SIG-M5 (cell line): ENCODE measurements around the gene EEPD1.
A peak's percentile ranks its signal among the peaks of the same experiment; 100 is the strongest.

Source experiments
- DNase-seq: peaks from one replicate; lab custom pipeline; 2025; lab: John Stamatoyannopoulos, UW

Gene EEPD1

DNA sequence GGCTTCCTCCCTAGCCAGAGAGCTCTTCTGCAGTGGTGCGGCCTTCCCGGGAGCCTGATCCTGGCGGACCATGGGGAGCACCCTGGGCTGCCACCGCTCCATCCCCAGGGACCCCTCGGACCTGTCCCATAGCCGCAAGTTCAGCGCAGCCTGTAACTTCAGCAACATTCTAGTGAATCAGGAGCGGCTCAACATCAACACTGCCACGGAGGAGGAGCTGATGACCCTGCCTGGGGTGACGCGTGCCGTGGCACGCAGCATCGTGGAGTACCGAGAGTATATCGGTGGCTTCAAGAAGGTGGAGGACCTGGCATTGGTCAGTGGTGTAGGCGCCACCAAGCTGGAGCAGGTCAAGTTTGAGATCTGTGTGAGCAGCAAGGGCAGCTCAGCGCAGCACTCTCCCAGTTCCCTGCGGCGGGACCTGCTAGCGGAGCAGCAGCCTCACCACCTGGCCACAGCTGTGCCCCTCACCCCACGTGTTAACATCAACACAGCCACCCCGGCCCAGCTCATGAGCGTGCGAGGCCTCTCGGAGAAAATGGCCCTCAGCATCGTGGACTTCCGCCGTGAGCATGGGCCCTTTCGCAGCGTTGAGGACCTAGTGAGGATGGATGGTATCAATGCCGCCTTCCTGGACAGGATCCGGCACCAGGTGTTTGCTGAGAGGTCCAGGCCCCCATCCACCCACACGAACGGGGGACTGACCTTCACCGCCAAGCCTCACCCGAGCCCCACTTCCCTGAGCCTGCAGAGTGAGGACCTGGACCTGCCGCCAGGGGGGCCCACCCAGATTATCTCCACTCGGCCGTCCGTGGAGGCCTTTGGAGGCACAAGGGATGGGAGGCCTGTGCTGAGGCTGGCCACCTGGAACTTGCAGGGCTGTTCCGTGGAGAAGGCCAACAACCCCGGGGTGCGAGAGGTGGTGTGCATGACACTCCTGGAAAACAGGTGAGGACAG, 1.5 kb downstream of the EEPD1 start:
- DNase-seq, result no peak

DNA sequence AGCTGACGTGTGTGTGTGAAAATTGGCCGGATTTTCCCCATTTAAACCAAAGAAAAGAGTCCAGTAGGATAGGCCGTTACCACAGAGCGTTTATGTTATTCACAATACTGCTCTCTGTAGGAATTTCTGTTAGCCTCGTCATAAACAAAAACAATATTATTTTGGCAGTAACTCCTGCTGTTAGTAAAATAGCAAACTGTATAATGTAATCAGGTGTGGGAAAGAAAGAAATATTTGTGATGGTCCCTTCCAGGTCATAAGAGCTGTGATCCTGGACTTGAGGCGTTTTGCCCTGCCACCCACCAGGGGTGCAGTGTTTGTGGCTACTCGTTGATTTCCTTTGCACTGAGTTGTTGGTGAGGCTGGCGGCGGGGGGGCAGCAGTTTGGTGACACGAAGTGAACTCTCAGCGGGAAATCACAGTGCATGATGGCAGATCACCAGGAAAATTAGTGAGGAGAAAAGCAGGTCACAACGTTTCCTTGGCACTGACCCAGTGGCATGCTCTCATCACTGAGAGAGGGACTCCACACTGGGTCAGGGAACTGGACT, 2.8 kb downstream of the EEPD1 start:
- no peak for DNase-seq

DNA sequence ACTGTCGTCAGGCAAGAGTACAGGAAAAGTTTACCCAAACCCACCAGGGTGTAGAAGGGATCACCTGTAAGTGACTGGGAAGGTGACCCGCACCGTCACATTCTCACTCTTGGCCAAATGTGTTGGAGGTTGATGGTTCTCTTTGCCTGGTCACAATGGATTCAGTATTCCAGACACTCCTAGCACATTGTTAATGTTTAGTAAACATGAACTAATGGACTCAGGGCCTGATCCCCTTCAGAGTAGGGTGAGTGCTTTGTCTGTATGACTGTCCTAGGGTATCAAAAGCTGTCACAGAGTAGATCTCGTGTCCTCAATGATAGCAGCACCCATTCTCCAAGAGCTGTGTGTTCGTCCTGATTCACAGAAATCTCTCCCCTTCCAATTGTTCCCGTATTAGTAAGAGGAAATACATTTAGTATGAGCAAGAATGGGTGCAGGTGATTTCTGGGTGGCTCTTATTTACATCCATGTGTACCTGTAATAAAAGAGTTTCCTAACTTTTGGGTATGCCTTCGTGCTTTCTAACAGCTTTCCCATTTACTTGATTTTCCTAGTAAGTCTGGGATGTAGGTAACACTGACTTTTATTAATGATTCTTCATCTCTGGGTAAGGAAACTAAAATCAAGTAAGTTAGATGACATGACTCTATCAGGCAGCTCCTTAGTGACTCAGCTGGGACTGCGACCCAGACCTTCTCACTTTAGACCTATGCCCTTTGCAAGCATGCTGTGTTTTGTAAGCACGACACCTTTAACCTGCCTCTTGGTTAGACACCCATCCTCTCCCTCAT, 4.7 kb downstream of the EEPD1 start:
- no peak for DNase-seq

DNA sequence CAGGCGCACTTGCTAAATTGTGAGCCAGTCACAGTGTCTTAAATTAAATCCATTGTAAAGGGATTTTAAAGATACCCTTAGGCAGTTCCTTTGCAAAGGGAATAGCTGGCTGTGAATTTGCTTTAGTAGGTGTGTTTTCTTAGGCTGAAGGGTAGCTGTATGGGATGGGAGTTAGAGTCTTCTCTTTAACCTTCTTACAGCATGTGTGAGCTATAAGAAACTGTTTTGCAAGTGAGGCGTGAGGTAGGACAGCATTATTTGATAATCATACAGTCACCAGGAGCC, 5.2 kb downstream of the EEPD1 start:
- DNase-seq, result no peak

DNA sequence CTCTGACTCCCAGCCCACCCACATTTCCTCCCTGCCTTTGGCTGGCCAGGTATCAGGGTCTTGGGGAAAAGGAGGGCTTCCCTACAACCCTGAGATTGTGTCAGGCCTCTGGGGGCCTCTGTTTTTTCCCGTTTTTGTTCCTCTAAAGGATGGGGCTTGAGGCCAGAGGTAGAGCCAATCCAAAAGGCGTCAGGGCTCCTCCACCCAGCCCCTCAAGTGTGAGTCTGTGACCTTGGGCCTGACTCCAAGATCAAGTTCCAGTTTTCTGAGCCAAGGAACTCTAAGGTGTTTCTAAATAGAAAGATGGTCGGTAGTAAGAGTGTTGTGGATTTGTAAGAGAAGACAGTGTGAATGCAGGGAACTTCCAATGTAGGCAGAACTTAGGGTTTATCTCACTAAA, 6.6 kb downstream of the EEPD1 start:
- DNase-seq, result no peak

DNA sequence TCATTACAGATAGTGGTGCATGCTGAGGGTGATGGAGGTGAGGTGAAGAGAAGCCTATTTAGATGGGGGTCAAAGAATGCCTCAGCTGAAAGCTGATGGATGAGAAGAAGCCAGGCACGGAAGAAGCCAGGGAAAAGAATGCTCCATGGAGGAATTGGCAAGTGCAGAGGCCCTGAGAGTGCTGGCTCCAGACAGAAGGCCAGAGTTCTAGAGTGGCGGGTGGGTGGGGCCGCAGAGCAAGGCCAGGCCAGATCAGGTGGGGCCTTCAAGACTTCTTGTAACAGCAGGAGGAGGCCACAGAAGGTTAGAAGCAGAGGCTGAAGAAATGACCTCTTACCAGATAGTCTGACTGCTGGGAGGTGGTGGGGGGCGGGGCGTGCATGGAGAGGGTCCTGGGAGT, 7.3 kb downstream of the EEPD1 start:
- no peak for DNase-seq

DNA sequence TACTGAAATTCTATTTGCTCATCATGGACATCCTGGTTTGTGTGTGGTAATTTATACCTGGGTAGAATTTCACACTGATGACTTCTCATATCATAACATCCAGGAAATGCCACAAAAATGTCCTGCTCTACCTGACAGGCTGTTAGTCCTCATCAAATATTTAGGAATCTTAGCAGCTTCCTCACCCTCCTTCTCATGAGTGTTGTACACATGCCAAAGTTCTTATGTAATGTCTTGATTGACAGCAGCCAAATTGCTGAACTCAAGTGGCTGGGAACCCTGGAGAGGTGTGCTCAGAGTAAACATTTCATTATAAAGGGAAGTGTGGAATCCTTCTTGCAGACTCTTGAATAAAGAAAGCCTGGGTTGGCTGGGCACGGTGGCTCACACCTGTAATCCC, 8.9 kb downstream of the EEPD1 start:
- DNase-seq, result no peak

DNA sequence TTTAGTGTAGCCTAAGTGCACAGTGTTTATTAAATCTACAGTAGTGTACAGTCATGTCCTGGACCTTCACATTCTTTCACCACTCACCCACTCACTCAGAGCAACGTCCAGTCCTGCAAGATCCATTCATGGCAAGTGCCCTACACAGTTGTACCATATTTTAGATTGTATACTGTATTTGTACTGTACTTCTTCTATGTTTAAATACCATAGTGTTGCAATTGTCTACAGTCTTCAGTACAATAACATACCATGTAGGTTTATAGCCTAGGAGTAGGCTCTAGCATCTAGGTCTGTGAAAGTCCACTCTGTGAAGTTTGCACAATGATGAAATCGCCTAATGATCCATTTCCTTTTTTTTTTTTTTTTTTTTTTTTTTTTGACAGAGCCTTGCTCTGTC, 12.0 kb downstream of the EEPD1 start:
- DNase-seq, result no peak

DNA sequence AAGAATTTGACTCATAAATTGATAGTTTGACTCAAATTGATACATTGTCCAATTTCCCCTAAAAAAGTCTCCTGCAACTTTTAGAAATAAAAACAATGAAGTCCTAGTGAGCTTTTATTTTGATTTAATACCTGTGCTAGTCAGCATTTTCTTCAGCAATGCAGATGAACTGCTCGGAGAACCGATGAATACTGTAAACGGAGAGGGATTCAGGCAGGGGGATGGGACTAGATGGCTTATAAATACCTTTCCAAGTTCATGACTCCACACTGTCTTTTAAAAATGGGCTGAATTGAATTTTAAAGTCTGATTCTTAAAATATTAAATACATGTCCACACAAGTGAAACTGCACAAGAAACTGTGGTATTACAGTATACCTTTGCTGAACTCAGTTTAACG, 12.7 kb downstream of the EEPD1 start:
- DNase-seq, result no peak

DNA sequence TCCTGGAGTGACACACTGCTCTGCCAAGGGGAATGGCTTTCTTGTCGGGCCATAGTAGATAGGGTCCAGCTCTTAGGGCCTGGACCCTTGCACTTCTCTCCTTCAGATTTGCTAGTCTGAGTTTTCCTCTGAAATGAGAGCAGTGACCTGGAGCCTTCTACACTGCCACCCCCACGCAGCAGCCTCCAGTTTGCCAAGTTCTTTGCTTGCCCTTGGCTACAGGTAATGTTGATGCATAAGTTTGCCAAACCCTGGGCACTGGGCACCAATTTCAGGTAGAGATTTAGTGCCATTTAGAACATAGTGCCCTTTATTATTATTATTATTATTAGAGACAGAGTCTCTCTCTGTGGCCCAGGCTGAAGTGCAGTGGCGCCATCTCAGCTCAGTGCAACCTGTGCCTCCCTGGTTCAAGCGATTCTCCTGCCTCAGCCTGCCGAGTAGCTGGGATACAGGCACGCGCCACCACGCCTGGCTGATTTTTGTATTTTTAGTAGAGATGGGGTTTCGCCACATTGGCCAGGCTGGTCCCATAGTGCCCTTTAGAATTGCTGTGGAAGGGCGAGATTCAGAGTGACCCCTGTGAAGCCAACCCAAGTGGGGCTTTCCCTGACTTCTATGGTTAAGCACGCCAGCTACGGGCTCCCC, 14.5 kb downstream of the EEPD1 start:
- DNase-seq, result no peak

DNA sequence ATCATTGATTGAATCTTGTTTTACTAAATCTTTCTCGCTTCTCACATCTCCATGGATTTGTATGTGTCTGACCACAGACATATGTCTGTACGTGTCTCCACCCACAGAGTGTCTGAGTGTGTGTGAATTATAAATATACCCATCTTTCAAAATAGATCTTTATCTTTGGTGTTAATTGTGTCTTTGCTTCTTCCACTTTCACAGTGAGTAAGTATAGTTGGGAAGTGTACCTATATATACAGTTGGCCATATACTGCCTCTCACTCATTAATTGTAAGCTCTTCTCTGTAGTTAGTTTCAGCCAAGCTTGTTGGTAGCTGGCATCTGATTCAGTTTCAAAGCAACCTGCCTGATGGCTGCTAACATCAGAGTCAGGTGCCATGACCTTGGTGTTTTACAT, 18.4 kb downstream of the EEPD1 start:
- DNase-seq, result peak; percentile 57

DNA sequence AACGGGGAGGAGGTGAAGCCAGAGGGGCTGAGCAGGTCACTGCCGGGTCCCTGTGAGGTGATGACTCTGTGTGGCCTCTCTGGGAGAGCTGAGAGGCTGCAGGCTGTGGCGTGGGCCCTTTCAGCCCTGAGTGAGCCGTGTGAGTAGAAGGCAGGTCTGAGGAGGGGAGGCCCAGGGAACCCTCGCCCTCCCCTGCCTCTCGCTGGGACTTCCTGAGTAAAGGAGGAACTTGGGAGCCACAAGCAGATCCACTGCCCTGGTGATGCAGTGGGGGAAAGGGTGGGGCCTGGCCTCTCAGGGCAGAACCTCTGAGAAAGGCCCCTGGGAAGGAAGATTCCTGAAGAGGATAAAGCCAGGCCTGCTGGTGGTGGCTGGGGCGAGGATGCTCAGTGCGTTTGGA, 22.8 kb downstream of the EEPD1 start:
- no peak for DNase-seq

DNA sequence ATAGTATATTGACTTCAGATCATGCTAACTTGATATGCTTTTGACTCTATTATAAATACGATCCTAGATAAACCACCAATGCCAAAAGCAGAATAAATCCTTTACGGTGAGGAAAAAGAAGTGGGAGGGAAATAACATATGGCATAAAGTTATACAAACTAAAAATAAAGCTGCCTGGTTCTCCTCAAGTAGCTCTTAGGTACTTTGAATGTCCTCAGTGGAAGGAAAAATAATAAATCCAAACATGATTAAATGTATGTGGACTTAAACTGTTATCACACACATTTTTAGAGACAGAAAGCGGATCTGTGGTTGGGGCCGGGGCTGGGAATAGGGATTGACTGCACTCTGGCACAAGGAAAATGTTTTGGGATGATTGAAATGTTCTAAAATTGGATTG, 23.6 kb downstream of the EEPD1 start:
- DNase-seq, result no peak

DNA sequence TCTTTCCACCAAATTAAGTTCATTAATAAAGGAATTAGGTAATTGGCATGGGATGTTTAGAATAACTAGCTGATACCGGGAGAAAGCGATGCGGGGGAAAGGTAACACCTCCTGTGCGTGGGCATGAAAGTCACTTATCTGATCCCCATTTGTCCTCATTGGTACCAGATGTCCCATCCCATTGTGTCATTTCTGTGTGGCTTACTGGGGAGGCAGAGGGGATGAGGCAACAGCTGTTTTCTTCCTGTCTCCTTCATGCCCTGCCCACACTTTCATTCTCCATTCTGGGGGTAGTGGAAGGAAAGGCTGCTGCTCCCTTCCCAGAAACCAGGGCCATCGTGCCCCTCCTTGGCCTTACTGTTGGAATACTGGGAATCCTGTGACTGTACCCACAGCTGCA, 27.1 kb downstream of the EEPD1 start:
- DNase-seq, result no peak

DNA sequence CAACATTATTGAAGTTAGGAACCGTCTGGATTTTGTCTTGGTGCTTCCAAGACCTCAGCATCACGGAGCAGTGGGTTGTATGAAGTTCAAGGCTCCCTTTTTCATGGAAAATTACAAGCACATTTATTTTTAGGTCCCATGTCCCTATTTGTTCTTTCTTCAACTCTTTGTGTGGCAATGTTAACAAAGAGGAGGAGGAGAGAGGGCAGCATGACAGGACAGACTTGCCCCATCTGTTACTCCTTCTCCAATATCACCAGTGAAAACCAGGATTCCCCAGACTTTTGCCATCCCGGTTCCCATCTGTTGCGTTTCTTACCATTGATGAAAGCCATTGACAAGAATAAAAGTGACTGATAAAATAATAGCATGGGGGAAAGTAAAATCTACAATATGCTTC, 28.6 kb downstream of the EEPD1 start:
- DNase-seq, result no peak

DNA sequence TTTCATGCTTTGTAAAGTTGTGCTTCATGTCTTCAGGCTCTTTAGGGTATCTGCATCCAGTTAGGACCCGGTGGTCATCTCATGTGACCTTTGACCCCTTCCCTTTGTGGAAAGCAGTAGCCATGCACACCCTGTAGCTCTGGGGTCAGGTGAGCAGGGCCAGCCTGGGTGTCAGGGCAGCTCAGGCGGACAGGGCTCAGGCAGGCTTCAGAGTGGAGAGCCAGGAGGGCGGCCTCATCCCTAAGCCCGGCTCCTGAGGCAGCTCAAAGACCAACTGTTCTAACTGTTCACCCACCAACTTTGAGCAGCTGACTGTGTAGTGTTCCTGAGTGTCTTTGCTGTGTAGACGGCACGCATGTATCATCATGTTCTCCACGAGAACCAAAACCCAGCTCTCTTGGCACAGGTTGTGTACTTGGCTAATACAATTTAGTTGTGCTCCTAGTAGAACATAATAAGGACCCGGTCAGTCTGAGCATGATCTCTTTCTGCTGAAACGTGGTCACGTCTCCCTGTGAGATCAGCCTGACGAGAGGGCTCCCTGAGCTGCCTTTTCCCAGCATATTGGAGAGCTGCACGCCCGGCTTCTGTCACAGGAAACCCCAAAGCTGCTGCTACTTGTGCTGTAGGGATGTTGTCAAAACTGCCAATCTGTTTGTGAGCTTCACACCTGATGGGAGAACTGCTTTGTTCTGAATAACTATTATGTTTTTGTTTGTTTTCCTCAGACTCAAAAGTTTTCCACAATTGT, 30.0 kb downstream of the EEPD1 start:
- no peak for DNase-seq

DNA sequence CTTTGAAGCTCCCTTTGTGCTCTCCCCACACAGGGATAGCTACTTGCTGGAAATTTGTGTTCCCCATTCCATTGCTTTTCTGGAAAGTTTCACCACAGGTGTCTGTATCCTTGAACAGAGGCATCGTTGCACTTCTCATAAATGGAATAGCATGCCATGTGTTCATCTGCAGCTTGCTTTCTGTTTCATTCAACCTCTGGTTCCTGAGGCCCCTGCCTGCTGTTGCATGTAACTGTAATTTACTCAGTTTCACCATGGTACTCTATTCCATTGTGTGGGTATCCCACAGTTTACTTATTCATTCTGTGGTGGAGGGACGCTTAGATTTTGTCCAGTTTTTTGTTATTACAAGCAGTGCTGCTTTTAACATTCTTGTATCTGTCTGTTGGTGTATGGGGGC, 32.0 kb downstream of the EEPD1 start:
- no peak for DNase-seq

DNA sequence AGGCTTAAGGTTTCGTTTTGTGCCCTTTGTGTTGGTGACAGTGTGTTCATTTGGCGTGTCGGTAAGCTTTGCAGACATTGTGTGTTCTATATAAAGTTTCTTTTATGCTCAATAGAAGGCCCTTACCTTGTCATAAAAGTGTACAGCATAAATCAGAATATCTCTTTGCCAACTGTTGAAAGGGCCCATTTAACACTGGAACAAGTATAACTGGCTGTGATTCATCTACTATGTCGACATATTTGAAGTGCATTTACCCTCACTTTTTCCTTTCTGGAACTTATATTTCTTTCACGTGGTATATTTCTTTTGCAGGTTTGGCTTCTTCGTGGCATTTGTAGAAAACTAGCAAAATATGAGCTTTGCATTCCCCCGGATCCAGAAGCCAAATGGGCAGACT, 32.7 kb downstream of the EEPD1 start:
- no peak for DNase-seq

DNA sequence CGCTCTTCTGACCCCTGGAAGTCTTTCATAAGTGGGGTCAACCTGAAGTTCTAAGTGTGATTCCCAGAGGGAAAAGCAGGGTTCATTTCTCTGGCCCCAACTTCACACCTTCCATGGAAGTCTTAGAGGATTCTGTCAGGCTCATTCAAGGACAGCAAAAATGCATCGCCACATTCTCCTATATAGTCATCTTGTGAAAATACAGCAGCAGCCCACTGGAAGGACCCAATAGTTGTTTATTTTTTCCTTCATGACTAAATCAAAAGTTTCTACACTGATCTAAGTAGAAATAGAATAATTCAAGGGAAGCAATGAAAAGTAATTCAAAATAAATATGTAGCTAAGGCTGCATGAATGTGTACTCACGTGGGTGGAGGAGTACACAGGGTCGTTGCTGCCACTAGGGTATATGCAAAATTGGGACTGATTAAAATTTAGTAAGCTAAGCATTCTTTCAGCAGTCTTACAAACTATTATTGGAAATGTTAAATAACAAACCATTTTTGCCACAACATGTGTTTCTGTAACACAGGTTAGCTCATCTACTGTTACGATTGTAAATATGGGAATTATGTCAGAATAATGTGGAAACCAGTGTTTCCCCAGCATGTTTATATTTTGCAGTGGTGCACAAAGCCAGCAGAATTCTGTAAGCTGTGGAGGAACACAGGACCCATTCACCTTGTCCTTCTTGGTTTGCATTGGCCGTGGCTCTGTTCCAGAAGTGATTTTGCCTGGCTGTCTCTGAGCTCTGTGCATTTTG, 33.5 kb downstream of the EEPD1 start:
- no peak for DNase-seq

DNA sequence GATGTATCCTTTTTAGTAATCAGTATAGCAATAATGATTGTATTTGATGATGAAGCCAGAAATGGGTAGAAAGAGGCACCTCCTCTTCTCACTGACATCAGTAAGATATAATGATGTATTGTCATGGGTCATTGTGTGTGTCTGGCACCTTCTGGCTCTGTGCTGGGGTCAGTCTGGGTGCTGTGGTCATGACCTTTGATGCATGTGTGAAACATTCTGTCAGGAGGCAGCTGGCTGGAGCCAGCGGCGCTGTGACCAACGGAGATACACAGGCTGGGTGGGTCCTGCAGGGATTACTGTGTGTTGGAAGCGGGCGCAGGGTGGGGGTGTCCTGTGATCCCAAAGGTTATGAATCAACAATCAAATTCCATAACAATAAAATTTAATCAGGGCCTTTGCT, 35.2 kb downstream of the EEPD1 start:
- no peak for DNase-seq

DNA sequence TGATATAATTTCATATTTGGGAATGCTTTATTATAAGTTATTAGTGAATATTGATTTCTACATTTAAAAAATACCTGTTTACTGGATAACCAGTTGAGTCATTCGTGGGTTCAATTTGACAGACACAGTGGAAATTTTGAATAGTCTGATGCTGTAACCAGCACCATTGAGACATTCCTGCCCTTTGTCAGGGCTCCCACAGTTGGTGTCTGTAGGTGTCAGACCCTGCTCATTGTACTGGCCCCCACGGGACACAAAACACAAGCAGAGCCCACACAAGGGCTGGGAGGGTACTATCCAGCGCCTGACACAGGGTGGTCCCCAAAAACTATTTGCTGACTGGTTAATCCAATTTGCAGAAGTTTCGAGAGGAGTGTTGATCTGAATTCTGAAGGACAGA, 35.9 kb downstream of the EEPD1 start:
- DNase-seq, result no peak
